PFSK-1 (cell line): ENCODE results near the gene MAPK1IP1L.

ENCODE experiments used
- FOXP2 ChIP-seq: optimal IDR thresholded peaks from 2 replicates; pipeline ENCODE3; 2011; ENCODE audit warnings: borderline replicate concordance, control low read depth, inconsistent platforms; ENCODE audit not compliant: insufficient read depth; ENCODE audit errors: extremely low read length, extremely low read depth
- POLR2AphosphoS5 ChIP-seq: IDR thresholded peaks from 2 replicates; pipeline ENCODE4 v1.6.1; 2012; ENCODE audit warnings: low read depth, mild to moderate bottlenecking, control low read depth, low read length, moderate library complexity
- SIN3A ChIP-seq: IDR thresholded peaks from 2 replicates; pipeline ENCODE4 v1.6.1; 2012; ENCODE audit warnings: mild to moderate bottlenecking, low read length, moderate library complexity, borderline replicate concordance; ENCODE audit not compliant: insufficient read depth
- TAF1 ChIP-seq: IDR thresholded peaks from 2 replicates; pipeline ENCODE4 v1.6.1; 2012; ENCODE audit warnings: low read length, control low read depth, borderline replicate concordance; ENCODE audit not compliant: insufficient read depth
- TF ChIP-seq, protein P1 (sequence below), 2 experiments: IDR thresholded peaks; 2 replicates each; pipeline versions ENCODE4 v1.6.1 to v1.8.0; 2011 to 2012; ENCODE audit warnings: low read depth in 2 of 2, low read length in 2 of 2, control low read depth in 1 of 2, inconsistent platforms in 1 of 2, mild to moderate bottlenecking in 1 of 2, moderate library complexity in 1 of 2; ENCODE audit not compliant: insufficient read depth in 1 of 2

The MAPK1IP1L gene

DNA sequence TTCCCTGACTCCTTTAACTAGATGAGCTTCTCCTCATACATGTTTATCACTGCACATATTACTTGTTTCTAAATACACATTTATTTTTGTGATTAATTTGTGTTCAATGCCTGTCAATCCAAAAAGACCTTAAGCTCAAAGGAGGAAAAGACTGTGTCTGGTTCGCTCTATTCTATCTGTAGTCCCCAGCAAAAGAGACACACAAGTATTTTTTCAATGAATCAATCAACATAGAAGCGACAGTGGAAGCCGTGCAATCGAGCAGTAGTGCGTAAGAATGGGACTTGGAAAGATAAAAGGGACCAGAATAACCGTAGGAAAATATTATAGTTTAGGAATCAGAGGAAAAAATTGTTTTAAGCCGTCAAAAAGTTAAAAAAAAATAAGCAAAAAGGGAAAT, 25.5 kb upstream of the MAPK1IP1L start:
- TF ChIP-seq POLR2AphosphoS5 = no peak

DNA sequence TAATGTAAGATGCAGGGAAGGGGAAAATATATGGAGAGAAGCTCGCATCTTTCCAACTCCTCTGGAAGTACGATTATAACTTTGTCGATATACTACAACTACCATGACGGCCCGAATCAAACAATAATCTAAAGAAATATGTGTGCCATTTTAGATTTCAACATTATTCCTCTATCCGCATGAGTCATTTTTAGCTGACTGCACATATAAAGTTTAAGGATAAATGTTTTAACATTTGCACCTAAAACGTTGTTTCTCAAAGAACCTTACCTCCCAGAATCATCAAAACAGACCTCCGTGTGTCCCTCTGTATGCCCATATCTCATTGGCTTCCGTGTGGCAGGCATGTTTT, 25.0 kb upstream of the MAPK1IP1L start:
- TF ChIP-seq FOXP2 (no peak), POLR2AphosphoS5 (no peak), SIN3A (no peak)
- TF ChIP-seq, protein P1, sequence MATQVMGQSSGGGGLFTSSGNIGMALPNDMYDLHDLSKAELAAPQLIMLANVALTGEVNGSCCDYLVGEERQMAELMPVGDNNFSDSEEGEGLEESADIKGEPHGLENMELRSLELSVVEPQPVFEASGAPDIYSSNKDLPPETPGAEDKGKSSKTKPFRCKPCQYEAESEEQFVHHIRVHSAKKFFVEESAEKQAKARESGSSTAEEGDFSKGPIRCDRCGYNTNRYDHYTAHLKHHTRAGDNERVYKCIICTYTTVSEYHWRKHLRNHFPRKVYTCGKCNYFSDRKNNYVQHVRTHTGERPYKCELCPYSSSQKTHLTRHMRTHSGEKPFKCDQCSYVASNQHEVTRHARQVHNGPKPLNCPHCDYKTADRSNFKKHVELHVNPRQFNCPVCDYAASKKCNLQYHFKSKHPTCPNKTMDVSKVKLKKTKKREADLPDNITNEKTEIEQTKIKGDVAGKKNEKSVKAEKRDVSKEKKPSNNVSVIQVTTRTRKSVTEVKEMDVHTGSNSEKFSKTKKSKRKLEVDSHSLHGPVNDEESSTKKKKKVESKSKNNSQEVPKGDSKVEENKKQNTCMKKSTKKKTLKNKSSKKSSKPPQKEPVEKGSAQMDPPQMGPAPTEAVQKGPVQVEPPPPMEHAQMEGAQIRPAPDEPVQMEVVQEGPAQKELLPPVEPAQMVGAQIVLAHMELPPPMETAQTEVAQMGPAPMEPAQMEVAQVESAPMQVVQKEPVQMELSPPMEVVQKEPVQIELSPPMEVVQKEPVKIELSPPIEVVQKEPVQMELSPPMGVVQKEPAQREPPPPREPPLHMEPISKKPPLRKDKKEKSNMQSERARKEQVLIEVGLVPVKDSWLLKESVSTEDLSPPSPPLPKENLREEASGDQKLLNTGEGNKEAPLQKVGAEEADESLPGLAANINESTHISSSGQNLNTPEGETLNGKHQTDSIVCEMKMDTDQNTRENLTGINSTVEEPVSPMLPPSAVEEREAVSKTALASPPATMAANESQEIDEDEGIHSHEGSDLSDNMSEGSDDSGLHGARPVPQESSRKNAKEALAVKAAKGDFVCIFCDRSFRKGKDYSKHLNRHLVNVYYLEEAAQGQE (IDR thresholded peaks at IDR 0.05; ENCODE audit: insufficient read depth in 1 of 2, low read depth in 2 of 2, low read length in 2 of 2) = no peak

DNA sequence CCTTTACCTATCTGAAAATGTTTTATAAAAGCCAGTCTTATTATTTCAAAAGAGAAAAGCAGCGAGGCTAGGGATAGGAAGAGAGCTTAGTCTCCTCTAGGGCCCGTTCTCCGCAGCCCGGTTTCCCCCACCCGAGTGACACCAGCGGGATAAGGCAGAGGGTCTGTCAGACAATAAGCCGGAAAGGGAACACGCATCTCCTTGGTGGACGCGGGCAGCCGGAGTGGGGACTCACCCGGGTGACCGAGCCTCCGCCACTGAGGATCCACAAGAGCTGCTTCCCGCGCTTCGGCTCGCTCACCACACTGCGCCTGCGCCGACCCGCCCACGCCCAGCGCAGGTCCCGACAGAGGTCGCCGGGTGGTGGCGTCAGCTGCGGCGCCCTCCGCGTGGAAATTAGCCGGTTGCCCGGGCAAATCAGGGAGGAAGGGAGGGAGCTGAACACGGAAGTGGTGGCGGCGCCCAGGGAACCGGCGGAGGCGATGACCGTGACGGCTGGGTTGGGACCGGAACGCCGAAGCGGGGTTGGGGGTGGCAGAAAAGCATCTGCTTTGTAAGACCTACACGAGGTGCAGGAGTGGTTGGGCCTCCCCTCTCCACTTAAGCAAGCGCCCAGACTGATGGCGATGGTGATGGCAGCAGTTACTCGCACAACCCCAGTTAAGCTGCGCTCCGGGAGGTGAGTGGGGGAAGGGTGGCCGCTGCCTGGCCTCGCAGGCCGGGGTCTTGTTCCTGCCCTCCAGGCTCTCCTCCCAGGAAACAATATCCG, 24.5 kb upstream of the MAPK1IP1L start, which contains the start of the genes SOCS4 and WDHD1:
Gene SOCS4 (plus strand): TSS at position 444 of the 769 bp plus-strand sequence. CDS start 15,806 bp downstream, outside the sequence.
Gene WDHD1 (minus strand): TSS at position 307 of the 769 bp plus-strand sequence. CDS start 312 bp downstream, outside the sequence.
- TF ChIP-seq POLR2AphosphoS5 (peak; percentile 73; the same call in 1 of the 2 replicates), FOXP2 (peak; percentile 63), SIN3A (no peak), TAF1 (peak; percentile 53; the same call in 1 of the 2 replicates)
- TF ChIP-seq, protein P1 (IDR thresholded peaks at IDR 0.05; ENCODE audit: insufficient read depth in 1 of 2, low read depth in 2 of 2, low read length in 2 of 2) = no peak

DNA sequence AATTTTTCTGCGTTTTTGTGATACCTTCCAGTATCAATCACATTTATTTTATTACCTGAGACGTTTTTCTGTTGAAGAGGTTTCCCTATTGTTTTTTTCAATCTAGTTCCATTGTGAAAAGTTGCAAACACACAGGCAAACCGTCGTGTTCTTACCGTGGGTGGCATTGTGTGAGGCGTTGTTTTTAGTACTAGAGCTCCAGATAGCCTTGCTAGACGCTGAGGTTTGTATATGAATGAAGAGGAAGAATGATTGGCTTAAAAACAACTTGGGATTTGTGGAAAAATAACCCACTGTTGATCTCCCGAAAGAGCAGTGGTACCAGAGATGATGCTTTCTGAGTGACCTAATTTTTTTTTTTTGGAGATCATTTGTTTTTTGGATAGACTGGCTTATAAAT, 23.4 kb upstream of the MAPK1IP1L start:
- TF ChIP-seq SIN3A = no peak
- TF ChIP-seq POLR2AphosphoS5 = no peak
- no peak for TF ChIP-seq TAF1
- TF ChIP-seq FOXP2 = no peak
- TF ChIP-seq, protein P1 (IDR thresholded peaks at IDR 0.05; ENCODE audit: insufficient read depth in 1 of 2, low read depth in 2 of 2, low read length in 2 of 2) = no peak

DNA sequence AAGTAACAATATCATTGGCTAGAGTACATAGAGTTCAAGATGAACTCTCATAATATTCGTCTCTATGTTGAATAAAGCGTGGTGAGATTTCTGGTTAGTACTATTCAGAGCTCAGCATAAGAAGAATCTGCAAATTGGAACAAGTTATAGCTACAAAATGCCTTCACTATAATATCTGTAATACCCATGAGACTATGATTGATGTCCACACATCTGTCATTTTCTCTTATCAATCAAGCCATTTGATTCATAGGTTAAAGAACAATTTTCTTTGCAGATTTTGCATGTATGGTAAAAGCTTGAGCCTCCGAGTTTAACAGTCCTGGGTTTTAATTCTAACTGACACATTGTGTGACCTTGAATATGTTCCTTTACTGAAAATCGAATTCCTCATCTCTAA, 23.0 kb upstream of the MAPK1IP1L start:
- TF ChIP-seq FOXP2 (no peak), POLR2AphosphoS5 (no peak), SIN3A (no peak), TAF1 (no peak)
- TF ChIP-seq, protein P1 (IDR thresholded peaks at IDR 0.05; ENCODE audit: insufficient read depth in 1 of 2, low read depth in 2 of 2, low read length in 2 of 2) = no peak
